SKM-1 treated with dmso at 0.1 percent for 144 hours (cell line): ENCODE measurements around the gene PDZD11.
"Not testable (repeated sequence)": the region's sequence is repeated elsewhere in the genome, so short reads cannot be mapped to it uniquely, and the experiment has no call there.

Experiments used
- DNase-seq: peaks from one replicate; lab custom pipeline; 2025; ENCODE audit not compliant: unreplicated experiment; lab: John Stamatoyannopoulos, UW

The PDZD11 gene

DNA sequence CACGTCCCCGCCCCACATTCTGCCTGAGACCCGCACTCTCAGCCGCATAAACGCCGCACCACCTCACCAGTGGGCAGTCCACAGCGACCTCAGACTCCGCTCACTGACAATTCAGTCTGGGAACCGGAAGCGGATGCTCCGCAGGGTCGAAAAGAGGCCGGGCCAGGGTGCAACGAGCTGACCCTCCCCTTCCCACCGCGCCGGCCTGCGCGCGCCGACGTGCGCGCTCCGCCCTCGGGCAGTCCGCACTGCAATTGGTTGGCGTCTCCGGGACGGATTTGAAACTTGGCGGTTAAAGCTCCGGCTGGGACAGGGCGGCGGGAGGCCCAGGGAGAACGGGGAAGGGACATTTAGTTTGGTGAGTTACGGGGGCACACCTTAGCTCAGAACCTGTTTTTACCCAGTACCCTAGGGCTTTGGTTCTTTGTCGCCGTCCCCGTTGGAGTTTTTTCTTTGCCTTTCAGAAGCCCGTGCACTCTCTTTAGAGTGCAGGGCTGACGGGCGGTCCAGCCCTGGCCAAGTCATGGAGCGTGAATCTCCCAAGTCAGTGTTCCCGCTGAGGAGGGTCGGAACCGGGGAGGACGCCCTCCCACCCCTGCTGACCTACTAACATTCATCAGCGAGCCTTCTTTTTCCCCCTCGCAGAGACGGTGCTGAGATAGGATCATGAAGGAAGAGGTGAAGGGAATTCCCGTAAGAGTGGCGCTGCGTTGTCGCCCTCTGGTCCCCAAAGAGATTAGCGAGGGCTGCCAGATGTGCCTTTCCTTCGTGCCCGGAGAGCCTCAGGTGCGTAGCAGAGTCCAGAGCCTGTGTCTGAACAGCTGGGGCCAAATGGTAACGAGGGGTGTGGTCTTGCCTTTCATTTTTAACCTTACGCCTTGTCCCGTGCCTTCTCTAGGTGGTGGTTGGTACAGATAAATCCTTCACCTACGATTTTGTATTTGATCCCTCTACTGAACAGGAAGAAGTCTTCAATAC, at the start of gene PDZD11, which contains the start of gene KIF4A:
PDZD11 (minus strand) TSS at position 135 of the 978 bp plus-strand sequence. CDS start 586 bp downstream, outside the sequence.
KIF4A (plus strand) TSS at position 312 of the 978 bp plus-strand sequence; CDS start at position 667, 355 bp downstream.
- DNase-seq = peak; percentile 56

GRCh38 chrX:70338290-70338689, 48.6 kb upstream of the PDZD11 start:
- DNase-seq = no peak

- no peak for DNase-seq
These were observed 47.0 kb upstream of the PDZD11 start for GRCh38 chrX:70336767-70337166.

DNA sequence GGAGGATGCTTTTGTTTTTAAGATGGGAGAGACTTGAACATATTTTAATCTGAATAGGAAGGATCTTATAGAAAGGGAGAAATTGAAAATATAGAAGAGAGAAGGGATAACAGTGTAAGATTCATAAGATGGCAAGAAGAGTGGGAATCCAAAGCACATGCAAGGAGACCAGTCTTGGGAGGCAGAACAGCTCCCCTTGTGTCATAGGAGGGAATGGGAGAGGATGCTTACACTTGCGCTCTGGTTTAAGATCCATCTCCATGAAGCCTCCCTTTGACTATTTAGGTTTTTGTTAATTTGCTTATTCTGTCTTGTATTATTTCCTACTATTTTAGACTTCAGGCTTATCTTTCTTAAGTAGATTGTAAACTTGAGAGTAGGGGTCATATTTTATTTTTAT, 42.9 kb upstream of the PDZD11 start:
- DNase-seq = no peak

DNA sequence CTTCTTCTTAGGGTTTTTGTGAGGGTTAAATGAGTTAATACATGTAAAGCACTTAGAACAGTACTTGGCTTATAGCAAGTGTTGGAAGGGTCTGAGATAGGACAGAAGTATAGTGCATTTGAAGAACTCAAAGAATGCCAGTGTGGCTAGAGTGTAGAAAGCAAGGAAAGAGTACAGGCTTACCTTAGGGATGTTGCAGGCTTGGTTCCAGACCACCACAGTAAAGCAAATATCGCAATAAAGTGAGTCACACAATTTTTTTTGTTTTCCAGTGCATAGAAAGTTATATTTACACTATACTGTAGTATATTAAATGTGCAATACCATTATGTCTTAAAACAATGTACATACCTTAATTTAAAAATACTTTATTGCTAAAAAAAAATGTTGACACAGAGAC, 41.4 kb upstream of the PDZD11 start:
- DNase-seq = no peak

- DNase-seq = no peak
These were observed 34.6 kb upstream of the PDZD11 start for GRCh38 chrX:70324326-70324725.

GRCh38 chrX:70323628-70324027, 33.9 kb upstream of the PDZD11 start:
- not testable (repeated sequence) for DNase-seq

GRCh38 chrX:70322784-70323183, 33.1 kb upstream of the PDZD11 start:
- no peak for DNase-seq

GRCh38 chrX:70313503-70313902, 23.8 kb upstream of the PDZD11 start:
- no peak for DNase-seq

- no peak for DNase-seq
These were observed 12.0 kb upstream of the PDZD11 start for GRCh38 chrX:70301716-70302115.

- no peak for DNase-seq
These were observed 3.9 kb upstream of the PDZD11 start for GRCh38 chrX:70293621-70294020.

DNA sequence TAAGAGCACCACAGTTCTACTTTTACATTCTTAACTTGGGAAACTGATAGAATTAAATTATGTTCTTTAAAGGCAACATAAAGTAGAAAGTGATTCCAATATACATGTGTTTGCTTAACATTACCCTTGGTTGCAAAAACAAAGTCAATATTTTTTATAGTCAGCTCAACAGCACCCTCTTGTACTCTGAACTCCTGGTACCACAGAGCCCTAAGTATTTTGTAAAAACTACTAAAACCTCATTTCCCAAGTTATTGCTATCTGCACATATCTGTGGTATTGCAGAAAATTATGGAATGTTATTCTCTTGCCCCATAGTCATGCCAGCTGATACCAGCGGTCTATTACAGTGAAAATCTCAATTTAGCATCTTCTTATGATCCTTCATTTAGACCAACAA, 3.1 kb upstream of the PDZD11 start:
- DNase-seq = no peak

DNA sequence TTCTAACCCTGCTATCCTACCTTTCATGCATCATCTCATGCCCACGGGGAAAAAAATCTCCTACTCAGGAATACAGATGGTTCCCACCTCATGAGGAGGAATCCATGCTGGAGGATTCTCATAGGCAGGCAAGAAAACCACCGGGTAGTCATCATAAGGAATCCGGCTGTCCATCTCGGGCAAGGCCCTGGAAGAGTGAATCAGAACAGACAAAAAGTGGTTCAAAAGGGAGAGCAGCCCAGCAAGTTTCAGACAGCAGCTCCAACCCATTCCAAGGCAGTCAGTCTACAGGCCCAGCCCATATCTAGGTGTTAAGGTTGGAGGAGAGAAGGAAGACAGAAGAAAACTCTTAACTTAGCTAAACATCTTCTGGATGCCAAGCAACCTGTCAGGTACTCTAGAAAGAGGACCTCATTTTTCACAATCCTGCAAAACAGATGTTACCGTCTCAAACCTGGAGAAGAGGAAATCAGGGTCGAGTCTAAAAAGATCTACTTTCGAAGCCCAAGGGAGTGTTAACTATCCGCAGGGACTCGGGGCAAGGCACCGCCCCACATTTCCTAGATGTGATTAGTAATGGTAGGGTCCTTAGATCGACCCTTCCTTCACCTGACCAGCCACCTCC, 447 bp downstream of the PDZD11 start:
- DNase-seq = no peak

DNA sequence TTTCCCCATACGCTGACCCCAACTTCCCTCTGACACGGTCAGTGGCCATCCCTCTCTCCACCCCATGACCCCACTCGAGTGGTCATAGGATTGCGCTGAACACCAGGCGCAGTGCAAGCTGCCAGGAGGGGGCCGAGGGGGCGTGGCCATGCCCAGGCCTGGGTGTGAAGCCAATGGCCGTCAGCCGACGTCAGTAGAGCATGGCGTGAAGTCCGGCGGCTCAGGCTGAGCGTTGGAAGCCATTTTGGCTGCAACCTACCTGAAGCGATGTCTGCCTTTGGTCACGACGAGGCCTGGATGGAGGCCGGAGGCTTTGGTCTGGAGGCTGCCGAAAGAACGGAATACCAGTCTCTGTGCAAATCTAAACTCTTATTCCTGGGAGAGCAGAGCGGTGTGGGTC, 7.8 kb downstream of the PDZD11 start, which contains the start of gene RAB41:
RAB41 (plus strand) TSS at position 222 of the 400 bp plus-strand sequence; CDS start at position 268, 46 bp downstream.
- DNase-seq = no peak

DNA sequence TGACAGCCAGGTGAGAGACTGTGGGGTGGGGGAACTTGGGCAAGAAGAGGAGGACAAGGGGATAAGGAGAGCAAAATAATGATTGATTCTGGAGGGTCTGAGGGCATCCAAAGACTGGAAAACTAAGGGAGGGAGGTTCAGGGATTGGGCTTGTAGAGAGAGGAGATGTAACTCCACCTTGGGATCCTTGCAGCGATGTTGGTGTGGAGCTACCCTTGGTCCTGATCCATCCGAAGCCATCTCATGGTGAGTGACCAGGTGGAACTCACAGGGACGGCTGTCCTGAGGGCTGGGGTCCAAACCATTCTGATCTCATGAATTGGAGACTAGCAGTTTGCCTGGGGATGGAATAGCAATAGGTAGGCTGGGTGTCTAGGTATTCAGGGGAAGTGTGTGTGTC, 9.2 kb downstream of the PDZD11 start:
- no peak for DNase-seq

DNA sequence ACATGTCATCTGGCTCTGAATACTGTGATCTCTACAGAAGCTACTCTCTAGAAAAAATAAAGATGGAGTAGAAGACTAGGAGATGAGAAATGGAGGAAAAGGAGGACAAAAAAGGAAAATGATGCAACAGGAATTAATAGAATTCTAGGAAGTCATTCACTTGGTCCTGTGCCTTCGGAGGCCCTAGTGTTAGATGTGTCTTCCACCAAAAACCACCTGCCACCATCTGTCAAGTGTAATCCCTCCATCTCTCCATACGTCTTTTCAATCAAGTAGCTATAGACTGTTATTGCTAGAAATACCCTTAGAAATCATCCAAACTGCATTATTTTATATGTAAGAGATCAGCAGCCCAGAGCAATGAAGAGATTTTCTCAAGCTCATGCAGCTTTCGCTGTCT, 10.6 kb downstream of the PDZD11 start:
- DNase-seq = no peak

- DNase-seq = not testable (repeated sequence)
These were observed 15.7 kb downstream of the PDZD11 start for GRCh38 chrX:70274029-70274428.

- DNase-seq = no peak
These were observed 21.7 kb downstream of the PDZD11 start, which contains the start of gene ARR3 for GRCh38 chrX:70268034-70268433. ARR3 (plus strand) TSS chrX:70268334; CDS start chrX:70269386, 1,052 bp downstream.

- DNase-seq = no peak
These were observed 24.9 kb downstream of the PDZD11 start for GRCh38 chrX:70264784-70265183.

DNA sequence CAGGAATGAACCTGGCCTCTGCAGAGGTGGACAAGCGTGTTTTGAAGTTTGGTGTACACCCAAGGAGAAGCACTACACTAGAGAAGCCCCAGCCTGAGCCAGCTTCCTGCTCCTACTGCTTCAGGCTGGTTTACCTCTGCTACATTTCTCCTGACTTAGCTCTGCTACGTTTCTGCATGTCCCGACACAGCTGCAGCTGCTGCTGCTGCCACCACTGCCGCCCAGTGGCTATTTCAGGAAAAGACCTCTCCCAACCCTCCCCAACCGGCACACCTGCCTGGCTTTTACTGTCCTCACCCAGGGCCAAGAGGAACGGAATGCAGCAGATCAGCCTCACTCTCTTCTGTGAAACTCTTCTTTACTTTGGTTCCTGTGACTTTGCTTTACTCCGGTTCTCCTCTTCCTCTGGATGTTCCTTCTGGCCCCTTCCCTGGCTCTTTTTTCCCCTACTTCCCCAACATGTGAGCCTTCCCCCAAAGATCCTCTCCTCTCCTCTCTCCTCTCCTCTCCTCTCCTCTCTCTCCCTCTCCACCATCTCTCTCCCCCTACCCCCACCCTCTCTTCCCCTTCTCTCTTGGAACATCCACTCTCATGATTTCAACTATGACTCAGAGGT, 26.7 kb downstream of the PDZD11 start:
- peak; percentile 35 for DNase-seq

GRCh38 chrX:70260104-70260503, 29.6 kb downstream of the PDZD11 start, which contains the start of gene P2RY4:
P2RY4 (minus strand) TSS chrX:70260204; CDS start chrX:70259624, 580 bp downstream.
- DNase-seq = no peak
